IPS-NIHi11 (cell line): ENCODE measurements around the gene PSMC3.

ENCODE experiments used
- DNase-seq: peaks from one replicate; pipeline ENCODE4 v3.0.0; 2012; ENCODE audit warnings: mixed read lengths, low spot score

PSMC3 gene

DNA sequence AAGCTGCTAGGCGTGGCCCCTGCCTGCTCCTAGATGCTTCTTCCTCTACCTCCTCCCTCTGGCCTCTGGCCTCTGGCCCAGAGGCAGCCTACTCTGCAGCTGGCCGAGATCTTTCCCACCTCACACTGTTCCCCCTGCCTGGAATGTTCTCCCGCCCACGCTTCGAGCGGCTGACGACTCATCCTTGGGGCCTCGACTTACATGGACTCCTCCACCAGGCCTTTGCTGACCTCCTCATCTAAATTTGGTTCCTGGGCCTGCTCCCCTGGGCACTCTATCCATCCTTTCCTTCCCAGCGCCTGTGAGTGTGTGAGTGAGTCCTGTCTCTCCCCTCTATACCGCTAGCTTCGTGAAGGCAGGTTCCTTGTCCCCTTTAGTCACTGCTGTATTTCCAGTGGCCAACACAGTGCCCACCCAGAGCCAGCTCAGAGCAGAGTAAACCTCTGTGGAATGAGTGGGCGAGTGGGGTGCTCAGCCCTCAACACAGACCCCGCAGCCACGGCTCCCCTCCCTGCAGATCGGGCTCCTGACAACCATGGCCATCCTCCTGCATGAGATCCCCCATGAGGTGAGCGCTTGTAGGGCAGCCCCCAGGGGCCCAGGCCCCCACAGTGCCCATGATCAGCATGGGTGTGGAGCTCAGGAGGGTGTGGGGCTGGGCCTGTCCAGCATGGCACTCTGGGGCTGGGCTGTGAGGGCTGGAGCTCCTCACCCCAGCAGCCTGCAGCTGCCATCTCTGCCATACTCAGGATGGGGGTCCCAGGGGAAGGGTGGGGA, 12.1 kb downstream of the PSMC3 start:
- no peak for DNase-seq

DNA sequence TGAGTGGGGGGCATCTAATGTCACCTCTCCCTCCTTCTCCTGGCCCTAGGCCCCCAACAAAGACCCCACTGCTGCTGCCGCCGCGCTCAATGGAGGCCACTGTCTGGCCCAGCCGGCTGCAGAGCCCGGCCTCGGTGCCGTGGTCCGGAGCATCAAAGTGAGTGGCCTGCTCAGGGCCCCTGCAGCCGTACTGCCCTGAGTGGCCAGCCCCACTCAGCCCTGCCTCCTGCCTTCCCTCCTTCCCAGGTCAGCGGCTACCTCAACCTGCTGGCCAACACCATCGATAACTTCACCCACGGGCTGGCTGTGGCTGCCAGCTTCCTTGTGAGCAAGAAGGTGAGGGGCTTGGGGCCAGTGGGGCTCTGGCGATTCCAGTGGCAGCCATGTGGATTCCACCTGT, 12.9 kb downstream of the PSMC3 start:
- DNase-seq = no peak

- DNase-seq = peak; percentile 82
Observed at GRCh38 chr11:47411884-47412746, 14.1 kb downstream of the PSMC3 start.

DNA sequence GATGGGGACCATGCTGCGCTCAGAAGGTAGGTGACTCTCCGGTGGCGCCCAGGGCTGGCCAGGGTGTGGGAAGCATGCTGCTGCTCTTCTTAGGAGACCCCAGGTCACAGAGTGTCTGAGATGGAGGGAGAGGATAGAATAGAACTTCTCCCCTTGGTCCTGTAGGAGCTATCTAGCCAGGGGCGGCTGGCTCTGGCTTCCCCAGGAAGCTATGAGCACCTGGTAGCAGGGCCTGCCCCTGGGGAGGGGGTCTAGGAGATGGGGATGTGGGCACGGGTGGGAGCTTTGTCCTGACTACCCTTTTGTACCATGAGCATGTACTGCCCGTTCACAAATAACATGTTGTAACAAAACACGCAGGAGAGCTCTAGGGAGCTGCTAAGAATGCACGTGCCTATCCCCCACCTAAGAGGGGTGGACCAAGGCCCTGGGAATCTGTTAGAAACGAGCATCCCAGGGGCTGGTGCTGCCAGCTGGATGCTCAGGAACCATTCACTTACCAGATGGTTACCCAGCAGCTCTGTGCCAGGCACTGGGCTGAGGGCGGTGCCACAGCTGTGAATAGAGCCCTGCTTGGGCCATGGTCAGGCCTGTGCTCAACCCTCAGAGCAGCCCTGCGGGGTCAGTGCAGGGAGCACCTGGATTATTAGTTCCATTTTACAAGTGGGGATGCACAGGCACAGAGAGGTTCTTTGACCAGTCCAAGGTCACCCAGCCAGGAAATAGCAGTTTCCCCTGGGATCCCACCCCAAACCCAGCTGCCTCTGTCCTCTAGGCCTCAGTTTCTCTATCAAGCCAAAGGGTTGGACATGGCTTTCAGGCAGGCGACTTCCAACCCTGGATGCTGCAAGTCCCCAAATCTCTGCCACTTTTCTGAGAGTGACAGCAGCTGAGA, 15.6 kb downstream of the PSMC3 start:
- no peak for DNase-seq

DNA sequence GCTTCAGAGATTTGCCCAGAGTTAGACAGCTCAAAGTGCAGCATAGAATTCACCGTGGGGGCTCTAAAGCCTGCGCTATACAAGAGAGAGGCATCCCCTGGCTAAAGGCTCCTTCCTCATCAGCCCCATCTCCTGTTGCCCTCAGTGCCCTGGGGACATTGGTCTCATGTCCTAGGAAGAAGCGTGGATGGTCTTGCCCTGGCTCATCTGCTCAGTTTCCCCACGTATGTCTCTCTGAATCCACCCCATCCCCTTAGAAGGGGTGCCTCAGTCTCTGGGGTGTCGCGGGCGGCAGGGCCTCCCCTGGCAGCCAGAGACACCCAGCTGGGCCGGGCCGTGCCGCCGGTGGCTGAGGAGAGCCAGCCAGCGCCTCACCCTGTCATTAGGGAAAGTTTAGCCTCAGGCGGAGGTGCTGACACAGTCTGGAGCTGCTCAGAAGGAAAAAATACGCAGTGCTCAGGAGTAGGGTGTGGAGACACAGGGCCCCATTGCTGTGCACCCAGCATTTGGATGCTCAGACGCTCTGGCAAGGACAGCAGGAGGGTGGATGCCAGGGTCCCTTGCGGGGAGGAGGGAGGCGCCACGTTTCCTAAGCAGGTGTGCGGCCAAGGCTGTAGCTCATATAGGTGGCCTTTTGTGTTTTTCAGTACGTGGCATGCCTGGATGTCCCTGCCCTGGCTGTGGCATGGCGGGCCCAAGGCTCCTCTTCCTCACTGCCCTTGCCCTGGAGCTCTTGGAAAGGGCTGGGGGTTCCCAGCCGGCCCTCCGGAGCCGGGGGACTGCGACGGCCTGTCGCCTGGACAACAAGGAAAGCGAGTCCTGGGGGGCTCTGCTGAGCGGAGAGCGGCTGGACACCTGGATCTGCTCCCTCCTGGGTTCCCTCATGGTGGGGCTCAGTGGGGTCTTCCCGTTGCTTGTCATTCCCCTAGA, 16.5 kb downstream of the PSMC3 start:
- DNase-seq = no peak

- DNase-seq = no peak
Observed at GRCh38 chr11:47408598-47409439, 17.4 kb downstream of the PSMC3 start.

DNA sequence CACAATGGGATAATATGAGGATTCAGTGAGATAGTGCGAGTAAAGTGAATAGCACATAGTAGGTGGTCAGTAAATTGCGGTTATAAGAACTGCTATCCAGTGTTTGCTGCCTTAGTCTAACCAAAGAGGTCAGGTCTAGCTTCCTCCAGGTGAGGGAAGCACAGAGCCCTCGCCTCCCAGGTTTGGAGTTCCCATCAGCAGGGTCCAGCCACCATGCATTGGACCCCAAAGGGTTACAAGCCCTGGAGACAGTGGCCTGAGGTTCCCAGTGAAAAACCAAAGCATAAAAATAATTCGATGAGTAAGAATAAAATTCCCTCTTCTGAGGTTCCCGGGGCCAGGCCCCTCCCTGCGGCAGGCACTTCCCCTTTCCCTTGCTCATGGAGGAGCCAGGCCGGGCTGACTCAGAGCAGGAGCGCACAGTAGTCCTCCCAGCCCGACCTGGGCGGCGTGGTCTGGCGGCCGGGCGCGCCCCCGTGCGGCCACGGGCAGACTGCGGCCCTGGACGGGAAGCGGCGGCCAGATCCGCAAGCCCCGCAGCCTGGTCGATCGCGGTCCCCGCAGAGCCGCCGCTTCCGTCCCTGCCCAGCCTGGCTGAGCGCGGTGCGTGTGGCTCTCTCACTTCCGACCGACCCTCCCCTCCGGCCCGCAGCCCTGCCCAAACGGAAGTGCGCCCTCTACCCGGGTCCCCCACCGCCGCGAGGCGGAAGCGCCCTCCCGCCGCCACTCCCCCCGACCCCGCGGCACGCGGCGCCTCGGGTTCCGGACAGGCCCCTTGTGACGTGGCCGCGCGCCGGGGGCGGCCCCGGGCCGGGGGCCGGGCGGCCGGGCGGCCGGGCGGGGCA, 18.3 kb downstream of the PSMC3 start, which contains the start of gene SLC39A13:
TSS of gene SLC39A13 (plus strand) at position 845 of the 845 bp plus-strand sequence. CDS start 1,505 bp downstream, outside the sequence.
- peak; percentile 98 for DNase-seq

GRCh38 chr11:47406896-47407745, 19.1 kb downstream of the PSMC3 start:
- DNase-seq = no peak

DNA sequence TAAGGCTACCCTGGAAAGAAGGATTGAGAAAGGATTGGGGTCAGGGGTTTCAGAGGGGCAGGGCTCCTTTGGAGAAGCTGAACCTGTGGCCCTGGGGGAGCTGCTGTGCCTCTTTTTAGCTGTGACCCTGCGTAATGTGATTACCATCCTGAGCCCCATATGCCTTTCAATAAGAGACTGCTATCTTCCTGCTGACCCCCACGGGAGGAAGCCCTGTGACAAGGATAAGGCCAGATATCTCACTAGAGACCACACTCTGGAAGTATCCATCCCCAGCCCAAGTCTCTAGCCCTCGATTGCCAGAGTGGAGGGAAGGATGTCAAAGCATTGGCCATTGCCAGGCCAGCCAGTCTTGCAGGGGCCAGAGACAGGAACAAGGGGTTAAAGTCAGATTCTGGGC, 22.7 kb downstream of the PSMC3 start:
- no peak for DNase-seq

GRCh38 chr11:47403135-47403534, 23.1 kb downstream of the PSMC3 start:
- DNase-seq = no peak

DNA sequence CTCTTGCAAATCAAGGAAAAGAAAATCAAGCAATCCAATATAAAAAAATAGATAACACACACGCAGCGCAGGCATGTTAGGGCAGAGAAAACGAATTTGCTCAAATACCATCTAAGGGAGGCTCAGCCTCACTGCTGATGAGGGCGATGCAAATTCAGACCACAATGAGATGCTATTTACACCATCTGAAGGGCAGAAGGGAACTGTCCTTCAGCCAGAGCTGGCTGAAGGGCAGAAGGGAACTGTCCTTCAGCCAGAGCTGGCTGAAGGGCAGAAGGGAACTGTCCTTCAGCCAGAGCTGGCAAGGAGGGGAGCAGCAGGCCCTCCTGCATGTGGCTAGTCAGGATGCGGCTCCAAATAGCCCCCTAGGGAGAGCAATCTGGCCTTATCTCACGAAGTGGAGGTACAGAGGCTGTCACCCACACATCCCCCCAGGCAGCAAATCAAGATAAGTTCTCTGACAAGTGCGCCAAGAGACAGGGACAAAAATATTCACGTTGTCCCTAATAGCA, 25.4 kb downstream of the PSMC3 start:
- DNase-seq = no peak

GRCh38 chr11:47399860-47400767, 26.1 kb downstream of the PSMC3 start:
- DNase-seq = peak; percentile 88

- no peak for DNase-seq
Observed at GRCh38 chr11:47398551-47398950, 27.7 kb downstream of the PSMC3 start.

DNA sequence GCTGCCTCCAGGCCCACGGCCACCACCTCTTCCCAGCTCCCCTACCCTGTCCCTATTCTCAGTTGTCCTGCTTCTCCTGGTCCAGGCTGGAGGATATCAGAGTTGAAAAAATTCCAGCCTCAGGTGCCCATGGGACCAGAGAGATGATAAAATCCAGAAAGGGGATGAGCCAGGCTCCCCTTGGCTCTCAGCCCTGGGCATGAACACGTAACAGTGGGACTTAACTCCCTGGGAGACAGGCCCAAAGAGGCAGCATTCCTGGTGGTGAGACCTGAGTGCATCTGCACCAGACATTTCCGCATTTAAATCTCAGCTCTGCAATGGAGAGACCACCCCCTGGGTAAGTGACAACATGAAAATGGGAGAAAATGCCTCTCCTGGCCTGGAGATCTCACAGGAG, 28.2 kb downstream of the PSMC3 start:
- DNase-seq = no peak

- DNase-seq = peak; percentile 3
Observed at GRCh38 chr11:47396049-47396320, 30.3 kb downstream of the PSMC3 start.

DNA sequence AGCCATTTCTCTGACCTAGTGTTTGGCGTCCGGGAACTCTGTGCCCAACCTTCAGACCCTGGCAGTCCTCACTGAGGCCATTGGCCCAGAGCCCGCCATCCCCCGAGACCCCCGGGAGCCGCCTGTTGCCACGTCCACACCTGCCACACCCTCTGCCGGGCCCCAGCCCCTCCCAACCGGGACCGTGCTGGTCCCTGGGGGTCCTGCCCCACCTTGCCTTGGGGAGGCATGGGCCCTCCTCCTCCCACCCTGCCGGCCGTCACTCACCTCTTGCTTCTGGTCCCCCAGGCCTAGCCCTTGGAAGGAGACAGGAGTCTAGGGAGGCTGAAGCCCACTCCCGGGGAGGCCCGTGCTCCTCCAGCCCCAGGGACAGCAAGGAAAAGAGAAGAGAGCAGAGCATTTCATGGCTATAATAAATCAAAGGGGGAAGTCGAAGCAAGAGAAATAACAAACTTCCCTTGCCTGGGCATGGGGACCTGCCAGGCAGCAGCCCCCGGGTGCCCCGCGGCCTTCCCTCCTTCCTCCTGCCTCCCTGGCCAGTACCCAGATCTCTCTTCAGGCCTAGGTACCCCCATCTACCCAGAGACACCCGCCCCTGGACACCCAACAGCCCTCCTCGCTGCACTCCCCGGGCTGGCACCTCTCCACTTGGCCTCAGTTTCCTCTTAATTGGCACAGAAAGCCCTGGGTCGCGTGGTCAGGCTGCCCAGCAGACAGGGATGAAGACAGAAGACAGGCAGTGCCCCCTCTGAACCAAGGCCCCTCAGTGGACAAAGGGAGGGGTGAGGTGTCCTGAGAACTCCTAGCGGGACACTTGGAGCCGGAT, 30.8 kb downstream of the PSMC3 start:
- peak; percentile 6 for DNase-seq
